HCT116 (cell line): ENCODE measurements around the gene ACTN4.

Experiments used
- CBX3 ChIP-seq: IDR thresholded peaks from 2 replicates; pipeline ENCODE4 v1.6.1; 2012; ENCODE audit warnings: low read depth
- EZH2 ChIP-seq: fragments of 200-600 bp; sonication (generic); IDR thresholded peaks from 2 replicates; pipeline ENCODE4 v1.6.1; 2017; ENCODE audit warnings: antibody characterized with exemption, mixed run types
- POLR2AphosphoS5 ChIP-seq: IDR thresholded peaks from 2 replicates; pipeline ENCODE4 v1.6.1; 2011; ENCODE audit warnings: mild to moderate bottlenecking, low read depth, low read length, moderate library complexity
- SRF ChIP-seq: IDR thresholded peaks from 2 replicates; pipeline ENCODE4 v1.6.1; 2012; ENCODE audit warnings: low read depth
- TF ChIP-seq, protein P1 (sequence below), 3 experiments: fragments of 200-600 bp in 1 of 3; sonication (generic) in 1 of 3; IDR thresholded peaks in 2 of 3; conservative IDR thresholded peaks in 1 of 3; 2 replicates each; pipeline ENCODE4 v1.5.1; 2012 to 2017; ENCODE audit warnings: low read depth in 2 of 3, low read length in 2 of 3, antibody characterized with exemption in 1 of 3, borderline replicate concordance in 1 of 3, control low read depth in 1 of 3, mild to moderate bottlenecking in 1 of 3, mixed read lengths in 1 of 3, mixed run types in 1 of 3, moderate library complexity in 1 of 3; ENCODE audit not compliant: insufficient read depth in 1 of 3

DNA sequence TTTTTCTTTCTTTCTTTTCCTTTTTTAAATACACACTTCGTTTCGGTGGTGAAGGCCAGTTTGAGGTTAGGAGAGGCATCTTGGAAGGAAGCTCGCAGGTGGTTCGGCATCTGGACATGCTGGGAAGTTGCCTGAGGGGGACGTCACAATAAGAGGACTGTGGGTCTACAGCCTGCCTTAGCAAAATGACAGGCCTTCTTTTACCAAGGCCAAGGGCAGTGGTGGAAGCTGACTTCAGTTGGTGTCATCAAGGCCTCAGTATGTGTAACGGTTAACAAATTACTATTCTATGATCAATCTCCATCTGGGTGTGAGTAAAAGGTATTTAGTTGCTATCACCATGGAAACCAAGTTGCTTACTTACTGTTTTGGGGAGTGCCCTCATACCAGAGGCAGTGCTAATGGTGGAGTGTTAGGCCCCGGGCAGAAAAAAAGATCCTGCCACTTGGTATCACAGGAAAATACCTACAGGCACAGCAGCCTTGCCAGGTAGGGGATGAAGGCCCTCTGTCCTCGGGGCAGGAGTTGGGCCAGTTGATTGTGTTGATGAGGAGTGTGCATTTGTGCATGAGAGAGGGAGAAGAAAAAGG lies 10.3 kb downstream of the ACTN4 start:
- no peak for TF ChIP-seq EZH2
- TF ChIP-seq, protein P1, sequence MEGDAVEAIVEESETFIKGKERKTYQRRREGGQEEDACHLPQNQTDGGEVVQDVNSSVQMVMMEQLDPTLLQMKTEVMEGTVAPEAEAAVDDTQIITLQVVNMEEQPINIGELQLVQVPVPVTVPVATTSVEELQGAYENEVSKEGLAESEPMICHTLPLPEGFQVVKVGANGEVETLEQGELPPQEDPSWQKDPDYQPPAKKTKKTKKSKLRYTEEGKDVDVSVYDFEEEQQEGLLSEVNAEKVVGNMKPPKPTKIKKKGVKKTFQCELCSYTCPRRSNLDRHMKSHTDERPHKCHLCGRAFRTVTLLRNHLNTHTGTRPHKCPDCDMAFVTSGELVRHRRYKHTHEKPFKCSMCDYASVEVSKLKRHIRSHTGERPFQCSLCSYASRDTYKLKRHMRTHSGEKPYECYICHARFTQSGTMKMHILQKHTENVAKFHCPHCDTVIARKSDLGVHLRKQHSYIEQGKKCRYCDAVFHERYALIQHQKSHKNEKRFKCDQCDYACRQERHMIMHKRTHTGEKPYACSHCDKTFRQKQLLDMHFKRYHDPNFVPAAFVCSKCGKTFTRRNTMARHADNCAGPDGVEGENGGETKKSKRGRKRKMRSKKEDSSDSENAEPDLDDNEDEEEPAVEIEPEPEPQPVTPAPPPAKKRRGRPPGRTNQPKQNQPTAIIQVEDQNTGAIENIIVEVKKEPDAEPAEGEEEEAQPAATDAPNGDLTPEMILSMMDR (IDR thresholded peaks at IDR 0.05 in 2 of 3, conservative IDR thresholded peaks at IDR 0.05 in 1 of 3; ENCODE audit: borderline replicate concordance in 1 of 3, insufficient read depth in 1 of 3, low read depth in 2 of 3, low read length in 2 of 3), result no peak
- TF ChIP-seq POLR2AphosphoS5, result no peak
- TF ChIP-seq CBX3, result no peak
- no peak for TF ChIP-seq SRF
